T follicular helper cell (primary cell): ENCODE measurements around the gene LTBP2.

Experiments used
- DNase-seq: peaks from one replicate; pipeline ENCODE4 v3.0.0-alpha.2; 2020; ENCODE audit warnings: low read depth

LTBP2 gene

DNA sequence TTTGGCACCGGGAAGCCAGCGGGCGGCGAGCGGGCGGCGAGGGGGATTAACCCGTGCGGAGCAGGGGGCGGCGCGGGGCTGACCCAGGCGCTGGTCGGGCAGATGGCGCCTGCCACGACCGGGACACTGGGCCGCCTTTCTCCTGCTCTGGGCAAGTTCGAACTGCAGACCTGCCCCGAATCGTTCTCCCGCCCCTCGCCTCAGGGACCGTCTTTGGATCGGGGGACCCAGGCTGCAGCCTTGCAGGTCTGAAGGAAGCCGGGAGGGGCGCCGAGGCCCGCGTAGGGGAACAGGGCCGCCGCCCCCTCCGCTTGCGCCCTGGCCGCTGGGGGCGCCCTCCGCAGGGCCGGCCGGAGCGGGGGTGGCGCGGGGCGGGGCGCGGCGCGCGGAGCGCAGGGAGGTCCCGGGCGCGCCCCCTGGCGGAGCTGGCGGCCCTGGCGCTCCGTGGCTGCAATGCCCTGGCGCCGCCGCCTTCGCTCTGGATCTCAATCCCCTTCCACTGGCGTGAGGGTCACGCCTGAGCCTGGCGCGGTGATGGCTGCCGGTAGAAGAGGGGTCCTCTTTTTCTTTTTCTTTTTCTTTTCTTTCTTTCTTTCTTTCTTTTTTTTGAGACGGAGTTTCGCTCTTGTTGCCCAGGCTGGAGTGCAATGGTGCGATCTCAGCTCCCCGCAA is 449 bp upstream of the LTBP2 start:
- peak; percentile 77 for DNase-seq

DNA sequence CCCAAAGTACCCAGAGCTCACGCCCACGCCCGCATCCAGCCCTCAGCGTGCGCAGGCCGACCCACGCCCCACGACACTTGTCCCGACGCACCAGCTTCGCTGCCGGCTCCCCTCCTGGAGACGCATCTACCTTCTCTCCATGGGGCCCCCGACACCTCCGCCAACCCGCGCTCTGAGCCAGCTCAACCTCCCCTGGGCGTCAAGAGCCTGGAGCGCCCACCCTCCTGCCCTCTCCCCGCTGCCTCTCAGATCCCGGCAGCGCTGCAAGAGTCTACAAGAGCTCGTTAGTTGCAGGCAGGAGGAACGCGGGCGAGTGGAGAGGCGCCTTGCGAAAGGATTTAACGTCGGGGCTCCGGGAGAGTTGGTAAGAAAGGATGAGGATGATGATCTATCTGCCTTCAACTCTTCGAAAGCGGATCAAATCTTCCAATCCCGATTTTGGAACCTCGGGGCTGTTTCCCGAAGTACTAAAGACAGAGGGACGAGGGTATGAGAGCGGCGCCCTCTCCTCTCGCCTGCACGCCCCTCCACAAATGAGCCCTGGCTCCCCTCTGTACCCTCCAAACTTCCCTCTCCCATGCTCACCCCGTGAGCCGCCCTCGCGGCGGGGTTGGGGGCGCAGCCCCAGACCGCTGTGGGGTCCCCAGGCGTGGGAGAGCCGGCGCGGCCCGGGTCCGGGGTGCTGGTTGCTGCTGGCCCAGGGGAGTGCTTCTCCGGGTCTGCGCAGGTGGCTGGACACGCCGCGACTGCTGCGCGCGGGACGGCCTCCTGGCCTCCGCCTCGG is 979 bp downstream of the LTBP2 start:
- no peak for DNase-seq

DNA sequence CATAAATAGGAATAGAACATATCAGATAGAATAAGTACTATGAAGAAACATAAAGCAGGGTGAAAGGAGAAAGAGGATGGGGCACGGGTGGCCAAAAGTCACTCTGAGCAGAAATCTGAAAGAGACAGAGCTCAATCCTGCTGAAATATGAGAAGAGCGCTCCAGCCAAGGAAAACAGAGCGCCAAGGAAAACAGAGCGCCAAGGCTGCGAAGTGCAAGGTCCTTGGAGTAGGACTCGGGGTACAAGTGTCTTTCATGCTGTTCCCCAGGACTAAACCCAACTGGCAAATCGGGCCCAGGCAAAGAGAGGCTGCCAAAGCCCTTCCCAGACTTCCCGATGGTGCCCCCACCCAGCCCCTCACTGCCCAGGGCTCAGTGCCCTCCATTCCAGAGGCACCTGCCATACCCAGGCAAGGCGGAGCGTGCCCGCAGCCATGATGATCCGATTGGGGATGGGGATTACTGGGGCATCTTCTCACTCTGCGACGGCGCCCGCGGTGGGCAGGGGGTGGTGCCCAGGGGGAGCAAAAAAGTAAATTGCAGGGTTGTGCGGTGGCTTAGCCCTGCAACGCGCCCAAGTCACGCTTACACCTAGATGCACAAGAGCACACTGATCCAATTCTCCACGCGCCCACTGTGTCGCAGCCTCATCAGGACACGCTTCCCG is 1.7 kb downstream of the LTBP2 start:
- DNase-seq, result no peak

DNA sequence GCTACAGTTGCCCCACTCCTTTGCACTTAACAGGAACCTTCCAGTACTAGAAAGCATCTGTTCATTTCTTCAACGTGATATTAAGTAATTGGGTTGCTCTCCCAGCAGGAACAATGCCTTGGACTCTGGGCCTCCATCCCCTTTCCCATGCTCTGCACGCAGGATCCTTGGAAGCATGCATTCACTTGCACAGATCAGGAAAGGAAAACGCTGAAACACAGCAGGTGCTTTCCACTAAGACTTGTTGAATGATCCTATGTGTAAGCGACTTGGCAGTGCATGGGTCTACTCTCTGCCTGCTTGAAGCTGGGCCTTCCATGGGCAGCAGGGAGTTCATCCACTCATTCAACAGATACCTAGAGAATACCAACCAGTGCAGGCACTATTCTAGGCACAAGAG is 2.3 kb downstream of the LTBP2 start:
- DNase-seq, result no peak

DNA sequence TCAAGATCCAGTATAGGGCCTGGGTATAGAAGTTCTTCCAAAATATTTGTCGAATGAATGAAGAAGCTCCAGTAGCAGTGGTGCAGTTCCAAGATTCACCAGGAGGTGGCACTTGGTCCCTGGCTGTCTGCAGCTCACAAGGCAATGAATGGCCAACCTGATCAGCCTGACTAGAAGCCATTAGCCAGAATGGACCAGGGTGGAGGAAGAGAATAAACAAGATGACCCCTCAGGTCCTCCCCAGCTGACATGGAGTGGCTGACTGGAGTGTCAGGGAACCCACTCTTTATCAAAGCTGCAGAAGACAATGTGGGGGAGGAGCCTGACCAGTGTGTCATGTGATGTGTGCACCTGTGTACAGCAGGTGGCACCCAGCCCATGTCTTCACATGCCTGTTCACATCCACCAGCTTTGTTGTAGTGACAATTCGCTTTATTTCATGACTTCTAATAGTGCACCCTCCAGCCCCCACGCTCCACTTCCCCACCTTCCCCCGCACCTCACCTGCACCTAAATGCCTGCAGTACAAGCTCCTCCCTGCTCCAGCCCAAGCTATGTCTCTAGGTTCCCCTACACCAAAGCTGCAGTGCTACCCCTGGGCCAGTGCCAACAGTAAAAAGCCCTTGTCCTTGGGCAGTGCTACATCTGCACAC is 3.0 kb downstream of the LTBP2 start:
- peak; percentile 78 for DNase-seq

DNA sequence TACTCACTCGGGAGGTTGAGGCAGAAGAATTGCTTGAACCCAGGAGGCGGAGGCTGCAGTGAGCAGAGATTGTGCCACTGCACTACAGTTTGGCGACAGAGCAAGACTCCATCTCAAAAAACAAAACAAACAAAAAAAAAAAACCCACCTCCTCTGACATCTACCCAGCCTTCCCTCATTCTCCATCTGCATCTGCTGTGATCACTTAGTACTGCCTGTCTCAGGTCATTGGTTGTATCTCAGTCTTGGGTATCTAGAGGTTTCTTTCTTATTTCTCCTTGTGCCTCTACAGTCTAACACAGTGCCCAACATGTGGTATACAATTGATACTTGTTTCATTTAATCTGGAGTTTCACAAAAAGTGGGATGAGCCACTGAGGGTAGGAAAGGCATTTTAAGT is 5.3 kb downstream of the LTBP2 start:
- DNase-seq, result no peak

DNA sequence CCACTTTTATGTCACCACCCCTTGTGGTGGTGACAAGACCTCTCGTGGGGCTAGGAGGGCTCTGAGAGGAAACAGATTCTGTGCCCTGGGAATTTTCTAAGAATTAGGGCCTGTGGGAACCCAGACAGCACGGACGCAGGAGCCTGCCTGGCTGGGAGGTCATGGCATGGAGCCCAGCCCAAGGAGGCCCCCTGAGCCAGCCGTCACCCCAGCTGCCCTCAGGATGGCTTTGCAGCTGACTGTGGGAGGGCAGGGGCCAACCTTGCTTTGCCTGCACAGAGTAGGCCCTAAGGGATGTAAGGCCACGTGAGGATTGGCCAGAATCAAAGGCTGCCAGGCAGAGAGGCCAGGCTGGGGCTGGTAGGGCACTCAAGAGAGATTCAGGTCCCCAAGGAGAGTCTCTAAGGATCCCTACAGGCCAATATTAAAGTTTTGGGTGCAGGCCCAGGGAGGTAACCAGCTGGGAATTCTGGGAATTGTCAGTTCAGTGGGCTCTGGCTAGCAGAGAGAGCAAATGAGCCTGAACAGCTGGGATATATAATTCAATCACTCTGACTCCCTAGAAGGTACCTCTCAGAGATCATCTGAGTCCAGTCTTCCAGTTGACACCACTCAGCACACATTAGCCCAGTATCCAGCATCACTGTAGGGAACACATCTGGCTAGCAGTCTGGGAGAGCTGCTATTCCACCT is 6.4 kb downstream of the LTBP2 start:
- DNase-seq, result no peak

DNA sequence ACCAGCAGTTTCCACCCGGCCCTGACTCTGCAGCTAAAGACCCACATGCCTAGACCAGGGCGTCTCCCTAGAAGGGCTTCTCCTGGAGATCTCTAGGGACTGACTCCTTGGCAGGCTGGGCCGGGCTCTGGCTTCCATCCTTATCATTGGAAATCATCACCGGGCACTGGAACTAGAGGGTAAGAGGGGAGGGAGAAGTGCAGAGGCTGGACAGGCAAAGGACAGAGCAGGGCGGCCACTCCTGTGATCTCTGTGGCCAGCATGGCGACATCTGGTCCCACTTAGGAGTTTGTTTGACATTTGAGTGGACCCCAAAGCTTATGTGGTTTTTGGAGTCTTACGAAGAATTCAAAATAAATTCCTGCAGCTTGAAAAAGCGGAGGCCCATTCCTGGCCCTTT is 7.1 kb downstream of the LTBP2 start:
- no peak for DNase-seq

DNA sequence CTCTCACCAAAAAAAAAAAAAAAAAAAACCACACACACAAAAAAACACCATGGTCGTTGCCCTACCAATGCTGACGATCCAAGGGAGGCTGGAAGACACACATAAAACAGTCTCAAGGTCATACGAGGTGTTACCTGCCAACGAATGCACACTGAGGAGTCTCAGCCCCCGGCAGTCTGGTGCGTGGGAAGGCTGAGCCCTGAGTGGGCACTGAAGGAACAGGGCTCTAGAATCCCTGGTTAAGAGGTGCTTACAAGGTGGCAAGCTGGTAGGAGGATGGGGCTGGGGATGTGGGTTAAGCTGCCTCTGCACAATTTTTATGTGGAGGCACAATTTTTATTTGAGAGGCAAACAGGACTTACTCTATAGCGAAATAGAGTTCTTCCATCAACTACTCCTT is 7.9 kb downstream of the LTBP2 start:
- no peak for DNase-seq

DNA sequence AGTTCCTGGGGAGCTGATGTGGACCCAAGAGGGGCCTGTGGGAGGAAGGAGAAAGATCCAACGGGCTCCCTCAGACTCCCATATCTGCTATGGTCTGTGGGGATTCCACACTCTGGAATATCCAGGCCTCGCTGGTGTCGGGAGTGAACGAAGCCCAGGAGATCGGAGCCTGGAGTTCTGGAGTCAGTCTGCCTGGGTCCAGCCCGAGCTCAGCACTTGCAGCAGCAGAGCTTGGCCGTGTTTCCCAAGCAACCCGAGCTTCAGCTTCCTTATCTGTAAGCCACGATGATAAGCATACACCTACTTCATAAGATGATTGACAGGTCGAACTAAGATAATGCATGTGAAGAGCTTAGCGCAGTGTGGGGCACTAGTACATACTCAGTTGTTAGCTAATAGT is 10.1 kb downstream of the LTBP2 start:
- no peak for DNase-seq

DNA sequence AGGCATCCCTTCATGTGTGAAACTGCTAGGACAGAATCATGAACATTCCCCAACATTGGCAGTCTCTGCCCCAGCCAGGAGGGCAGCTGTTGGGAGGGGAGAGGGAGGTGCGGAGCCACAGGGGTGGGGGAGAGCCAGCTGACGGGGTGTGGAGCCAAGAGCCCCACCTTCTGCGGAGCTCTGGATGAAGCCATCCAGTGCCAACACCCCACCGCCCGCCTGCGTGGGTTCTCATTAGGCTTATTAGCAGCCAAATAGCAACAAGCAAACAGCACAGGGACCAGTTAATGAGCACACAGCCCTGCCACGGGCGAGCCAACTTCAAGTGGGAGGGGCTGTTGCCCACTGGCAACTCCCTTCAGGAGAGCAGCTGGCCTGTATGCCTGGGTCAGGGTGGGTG is 12.1 kb downstream of the LTBP2 start:
- DNase-seq, result no peak

DNA sequence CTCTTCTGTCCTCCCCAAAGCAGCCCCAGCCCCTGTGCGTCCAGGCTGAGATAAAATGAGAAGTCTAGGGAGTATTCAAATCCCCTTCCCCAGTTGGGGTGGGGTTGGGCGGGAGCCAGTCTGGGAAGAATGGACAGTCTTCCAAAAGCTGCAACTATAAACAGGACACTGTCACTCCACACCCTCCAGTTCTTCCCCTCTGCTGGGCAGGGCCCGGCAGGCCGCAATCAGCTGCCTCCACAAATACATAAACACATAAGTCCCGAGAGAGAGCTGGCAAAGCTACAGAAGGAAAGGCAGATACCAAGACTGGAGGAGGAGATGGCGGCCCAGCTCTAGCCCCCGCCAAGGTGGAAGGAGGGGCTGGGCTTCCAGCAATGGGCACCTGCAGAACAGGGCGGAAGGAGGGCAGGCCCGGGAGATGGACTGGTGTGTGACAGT is 12.7 kb downstream of the LTBP2 start:
- no peak for DNase-seq

DNA sequence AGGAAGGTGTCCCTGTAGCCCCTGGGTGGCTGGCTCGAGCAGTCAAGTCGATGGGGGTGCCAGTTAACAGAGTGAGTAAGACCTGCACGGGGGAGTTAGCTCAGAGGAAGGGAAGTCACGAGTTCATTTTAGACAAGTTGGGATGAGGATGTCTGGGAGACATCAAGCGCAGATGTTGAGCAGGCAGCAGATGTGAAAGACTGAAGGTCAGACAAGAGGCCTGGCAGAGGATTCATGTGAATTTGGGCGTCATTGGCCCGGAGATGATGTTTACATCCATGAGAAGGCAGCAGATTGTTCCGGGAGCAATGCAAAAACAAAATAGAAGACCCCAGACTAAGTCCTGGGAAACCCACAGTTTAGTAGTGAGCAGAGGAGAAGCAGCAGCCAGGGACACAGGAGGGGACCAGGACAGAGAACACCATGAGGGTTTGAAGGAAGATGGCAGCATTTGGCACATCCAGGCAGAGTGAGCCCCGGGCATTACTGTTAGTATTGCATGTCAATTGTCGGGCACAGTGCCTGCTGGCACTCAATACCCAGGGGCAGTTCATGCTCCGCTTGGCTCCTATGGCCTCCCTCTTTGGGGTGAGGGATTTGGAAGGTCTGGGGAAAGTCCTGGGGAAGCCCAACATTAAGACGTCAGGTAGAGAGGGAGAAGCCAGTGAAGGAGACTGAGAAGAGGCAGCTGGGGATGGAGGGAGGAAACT is 15.1 kb downstream of the LTBP2 start:
- no peak for DNase-seq

DNA sequence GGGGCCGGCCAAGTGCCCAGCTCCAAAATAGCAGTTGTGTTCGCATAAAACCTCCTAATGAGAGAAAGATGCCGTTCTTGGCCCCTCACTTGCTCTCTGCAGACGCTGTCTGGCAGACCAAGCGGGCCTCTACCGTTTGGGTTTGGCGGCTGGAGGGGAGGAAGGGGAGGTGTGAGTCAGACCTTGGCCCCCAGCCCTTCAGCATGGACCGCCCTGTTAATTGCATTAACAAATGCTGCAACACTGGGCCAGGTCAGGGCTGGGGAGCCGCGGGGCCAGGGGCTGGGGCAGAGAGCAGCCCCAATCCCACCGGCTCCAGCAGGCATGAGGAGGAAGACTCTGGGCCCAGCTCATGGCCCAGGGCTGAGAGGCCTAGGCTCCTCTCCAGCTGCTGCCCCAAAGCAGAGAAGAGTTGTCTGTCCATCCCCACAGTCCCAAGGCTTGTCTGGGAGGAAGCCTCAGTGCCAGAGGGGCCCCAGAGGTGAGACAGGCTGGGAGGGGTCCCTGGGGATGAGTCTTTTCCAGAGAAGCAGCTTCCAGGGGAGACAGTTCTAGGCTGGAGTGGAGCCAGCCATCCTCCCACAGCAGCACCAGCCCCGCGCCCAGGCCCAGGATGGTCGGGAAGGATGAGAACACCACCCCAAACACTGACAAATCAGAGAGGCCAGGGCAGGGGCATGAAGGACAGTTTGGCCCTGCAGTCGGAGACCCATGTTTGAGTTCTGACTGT is 16.9 kb downstream of the LTBP2 start:
- no peak for DNase-seq

DNA sequence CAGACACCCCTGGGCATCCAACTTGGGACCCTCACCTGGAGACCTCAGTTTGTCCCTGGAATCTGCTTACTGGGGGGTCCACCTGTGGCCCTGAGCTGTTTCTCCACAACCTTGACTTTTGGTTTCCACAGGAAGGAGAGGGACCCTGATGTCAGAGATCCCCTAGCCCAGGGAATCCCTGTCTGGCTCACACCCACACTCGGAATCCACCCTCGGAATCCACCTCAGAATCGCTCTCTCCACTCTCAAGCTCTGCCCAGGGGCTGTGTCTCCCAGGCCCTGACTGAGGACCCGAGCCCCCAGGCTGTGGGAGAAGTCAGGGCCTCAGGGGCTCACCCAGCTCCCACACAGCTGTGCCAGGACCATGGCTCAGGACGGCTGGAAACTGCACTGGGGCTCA is 17.4 kb downstream of the LTBP2 start:
- DNase-seq, result no peak

DNA sequence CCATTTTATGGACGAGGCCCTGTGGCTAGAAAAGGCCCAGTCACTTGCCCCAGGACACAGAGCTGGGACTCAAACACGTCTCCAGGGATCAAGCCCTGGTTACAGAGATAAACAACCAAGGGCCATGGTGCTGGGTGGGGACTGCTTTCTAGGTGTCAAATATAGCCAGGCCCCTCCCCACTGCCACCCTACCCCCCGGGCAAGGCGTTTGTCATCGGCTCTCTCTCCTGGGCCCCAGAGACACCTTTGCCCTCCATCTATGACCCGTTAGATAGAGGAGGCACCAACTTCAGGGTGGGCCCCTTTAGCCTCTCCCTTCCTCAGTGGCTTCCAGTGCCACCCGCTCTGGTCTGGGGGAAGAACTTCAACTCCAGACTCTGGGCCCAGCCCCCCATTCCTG is 18.0 kb downstream of the LTBP2 start:
- no peak for DNase-seq

DNA sequence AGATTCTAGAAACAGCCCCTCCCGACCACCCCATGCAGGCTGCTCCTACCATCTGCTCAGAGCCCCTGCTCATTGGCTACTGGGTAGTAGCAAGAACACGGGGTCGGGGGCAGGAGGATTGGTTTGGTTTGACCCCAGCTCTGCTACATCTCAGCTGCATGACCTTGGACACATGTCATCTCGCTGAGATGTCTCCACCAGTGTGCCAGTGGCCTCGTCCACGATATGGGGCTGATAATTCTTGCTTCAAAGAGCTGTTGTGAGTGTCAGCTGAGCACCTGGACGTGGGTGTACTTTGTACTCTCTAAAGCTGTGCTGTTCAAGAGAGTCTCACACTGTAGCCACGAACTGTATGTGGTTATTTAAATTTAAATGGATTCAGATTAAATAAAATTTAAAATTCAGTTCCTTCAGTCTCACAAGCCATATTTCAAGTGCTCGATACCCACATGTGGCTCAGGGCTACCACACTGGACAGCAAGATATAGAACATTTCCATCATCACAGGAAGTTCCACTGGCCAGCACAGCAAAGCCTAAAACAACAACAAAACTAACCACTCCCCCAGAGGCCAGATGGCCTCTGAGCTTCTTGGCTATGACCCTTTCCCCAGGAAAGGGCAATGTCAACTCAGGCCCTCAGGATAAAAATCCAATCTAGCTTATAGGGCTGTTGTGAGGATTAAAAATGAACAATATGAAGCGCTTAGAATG is 18.6 kb downstream of the LTBP2 start:
- DNase-seq, result no peak

DNA sequence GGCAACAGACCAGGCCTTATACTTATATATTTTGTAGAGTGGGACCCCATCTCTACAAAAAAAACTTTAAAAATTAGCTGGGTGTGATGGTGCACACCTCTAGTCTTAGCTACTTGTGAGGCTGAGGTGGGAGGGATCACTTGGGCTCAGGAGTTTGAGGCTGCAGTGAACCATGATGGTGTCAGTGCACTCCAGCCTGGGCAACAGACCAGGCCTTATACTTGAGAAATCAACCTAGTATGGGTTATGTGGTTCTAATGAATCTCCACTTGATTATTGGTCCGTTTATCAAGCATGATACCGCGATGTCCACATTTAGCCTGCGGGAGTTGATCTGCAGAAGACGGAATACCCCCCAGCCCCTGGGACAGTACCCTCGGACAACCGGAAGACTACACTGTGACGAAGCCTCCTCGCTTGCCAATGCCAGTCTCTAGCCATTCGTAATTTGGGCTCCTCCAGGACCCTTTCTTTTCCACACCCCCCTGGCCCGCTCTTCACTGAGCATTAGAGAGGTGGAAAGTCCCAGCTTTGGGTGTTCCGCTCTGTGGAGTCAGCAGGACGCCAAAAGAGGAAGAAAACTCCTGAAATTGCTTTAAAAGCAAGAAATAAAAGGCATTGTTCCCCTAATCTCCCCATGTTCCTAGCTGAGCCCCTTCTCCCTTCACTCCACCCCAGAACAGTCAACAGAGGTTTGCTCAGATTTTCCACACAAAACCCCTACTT is 19.4 kb downstream of the LTBP2 start:
- DNase-seq, result no peak

DNA sequence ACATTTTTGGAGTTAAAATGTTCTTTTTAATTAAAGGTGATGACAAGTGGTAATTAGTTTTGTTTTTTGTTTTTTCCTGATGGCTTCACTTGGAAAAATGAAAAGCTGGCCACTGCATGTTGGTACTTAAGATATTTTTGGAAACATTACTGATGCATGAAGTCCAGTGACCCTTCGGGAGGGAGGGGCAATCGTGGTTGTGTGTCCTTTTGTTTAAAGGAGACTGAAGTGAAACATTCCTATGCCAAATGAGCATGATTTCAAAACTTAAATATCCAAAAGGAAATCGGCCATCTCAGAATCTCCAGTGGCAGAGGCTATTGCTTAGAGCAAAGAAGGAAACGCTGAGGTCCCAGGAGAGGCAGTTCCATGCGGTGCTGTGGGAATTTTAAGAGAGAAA is 20.1 kb downstream of the LTBP2 start:
- no peak for DNase-seq
